AG08396 (cell line): ENCODE data around the gene ZBTB7C.

ENCODE experiments used
- DNase-seq: peaks from one replicate; pipeline ENCODE4 v3.0.0; 2012; ENCODE audit warnings: low spot score, mixed read lengths

ZBTB7C gene

DNA sequence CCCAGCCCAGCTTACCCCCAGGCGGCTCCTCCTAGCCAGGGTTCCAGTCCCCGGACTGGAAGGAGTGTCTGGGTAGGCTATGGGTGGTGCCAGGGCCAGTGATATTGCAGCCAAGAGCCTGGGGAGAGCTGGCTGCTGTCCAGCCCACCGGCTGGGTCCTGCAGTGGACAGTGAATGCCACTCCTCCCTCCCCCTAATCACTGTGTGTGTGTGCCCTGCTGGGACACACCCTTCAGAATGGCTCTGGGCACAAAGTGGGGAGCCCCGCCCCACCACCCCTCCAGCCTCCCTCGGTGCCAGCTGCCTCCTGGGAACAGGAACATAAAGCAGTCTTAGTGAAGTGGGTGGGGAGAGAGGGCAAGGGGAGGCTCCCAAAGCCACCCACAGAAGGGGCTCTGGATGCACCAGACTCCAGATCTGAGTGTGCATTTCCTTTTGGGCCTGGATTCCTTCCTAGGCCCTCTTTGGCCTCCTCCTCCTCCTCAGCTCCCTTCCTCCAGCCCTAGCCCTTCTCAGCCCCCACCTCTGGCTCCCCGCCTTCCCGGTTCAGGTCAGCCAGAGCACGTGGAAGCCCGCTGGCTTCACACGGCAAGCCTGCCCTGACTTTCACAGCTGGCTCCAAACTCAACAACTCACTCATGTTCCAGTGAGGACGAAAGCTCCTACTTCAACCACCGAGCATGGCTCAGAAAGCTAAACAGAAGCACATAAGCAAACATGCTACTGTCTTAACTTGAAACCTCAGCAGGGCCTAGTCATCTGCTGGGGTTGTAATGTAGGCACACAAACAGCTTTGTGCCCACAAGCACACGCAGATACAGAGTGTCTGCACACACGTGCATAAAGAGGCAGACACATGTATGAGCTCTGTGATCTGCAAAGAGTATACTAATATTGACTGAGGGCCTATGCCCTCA is 269.5 kb downstream of the ZBTB7C start:
- DNase-seq = no peak

DNA sequence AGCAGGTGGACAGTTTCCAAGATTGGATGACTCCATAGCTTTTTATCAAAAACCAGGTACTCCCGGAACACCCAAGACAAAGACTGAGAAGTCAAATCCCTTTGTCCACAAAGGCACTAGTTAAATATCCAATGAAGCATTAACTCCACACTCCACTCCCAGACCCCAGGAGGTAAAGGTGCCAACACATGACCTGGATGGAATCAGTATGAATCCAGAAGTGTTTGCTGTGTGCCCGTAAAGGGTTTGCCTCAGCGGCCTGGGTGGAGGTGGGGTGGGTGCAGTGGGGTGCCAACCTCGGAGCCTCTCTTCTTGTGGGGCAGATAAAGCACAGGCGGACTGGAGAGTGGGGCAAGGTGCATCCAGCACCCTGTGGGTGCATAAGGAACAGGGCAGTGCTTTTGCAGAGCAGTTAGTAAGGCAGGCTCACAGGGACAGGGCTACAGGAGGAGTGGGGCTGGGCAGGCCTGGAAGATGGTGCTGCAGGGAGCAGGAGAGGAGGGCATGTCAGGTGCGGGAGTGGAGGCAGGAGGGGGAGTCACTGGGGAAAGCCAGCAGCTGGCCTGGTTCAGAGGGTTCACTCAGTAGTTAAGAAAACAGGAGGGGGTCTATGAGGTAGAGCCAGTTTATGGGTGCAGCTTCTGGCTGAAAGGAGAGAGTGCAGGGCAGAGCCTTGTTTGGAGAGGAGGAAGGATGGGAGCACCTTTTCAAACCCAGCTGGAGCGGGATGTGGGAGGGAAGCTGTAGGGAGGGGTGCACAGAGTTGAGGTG is 270.3 kb downstream of the ZBTB7C start:
- no peak for DNase-seq

DNA sequence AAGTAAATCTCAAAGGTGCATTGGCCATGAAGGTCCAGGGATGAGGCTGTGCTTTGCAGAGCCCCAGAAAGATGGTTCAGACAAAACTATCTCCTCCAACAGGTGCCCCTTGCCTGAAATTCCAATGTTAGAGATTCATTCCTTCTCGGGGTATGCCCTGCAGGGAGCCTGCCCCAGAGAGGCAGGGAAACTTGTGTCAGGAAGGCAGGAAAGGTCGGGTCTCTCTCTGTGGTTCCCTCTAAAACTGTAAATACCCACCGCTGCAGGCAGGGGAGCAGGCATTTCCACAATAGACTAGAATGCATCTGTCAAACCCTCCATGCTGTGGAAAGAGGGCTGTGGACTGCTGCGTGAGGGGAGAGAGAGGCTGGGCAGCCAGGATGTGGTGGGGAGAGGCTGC is 271.0 kb downstream of the ZBTB7C start:
- no peak for DNase-seq

DNA sequence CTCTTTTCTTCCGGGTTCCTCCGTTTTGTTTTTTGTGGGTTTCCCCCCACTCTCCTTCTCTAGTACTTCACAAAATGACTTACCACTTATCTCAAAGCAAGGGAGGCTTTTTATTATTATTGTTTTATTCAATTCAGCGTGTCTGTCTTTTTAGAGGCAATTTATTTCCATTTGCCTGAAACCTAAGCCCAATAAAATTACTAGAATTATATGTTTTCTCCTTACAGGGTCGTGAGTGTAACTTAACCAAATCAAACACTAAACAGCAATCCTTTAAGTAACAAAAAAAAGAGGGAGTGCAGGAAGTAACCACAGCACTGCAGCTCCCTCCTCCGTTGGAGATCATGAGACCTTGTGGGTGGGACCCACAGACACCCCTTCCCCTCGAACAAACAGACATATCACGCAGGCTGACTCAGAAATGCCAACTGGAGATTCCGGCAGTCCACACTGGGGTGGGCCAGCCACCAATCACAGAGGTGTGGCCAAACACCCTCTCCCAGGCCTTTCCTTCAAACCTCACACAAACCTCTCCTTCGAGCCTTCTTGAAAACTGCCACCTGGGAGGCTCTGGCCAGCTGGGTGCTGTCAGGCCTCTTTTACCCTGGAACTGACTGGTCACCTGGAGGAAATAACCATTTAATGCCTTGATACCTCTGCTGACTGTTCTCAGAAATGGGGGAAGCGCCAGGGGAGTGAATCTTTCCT is 271.7 kb downstream of the ZBTB7C start:
- DNase-seq = no peak

DNA sequence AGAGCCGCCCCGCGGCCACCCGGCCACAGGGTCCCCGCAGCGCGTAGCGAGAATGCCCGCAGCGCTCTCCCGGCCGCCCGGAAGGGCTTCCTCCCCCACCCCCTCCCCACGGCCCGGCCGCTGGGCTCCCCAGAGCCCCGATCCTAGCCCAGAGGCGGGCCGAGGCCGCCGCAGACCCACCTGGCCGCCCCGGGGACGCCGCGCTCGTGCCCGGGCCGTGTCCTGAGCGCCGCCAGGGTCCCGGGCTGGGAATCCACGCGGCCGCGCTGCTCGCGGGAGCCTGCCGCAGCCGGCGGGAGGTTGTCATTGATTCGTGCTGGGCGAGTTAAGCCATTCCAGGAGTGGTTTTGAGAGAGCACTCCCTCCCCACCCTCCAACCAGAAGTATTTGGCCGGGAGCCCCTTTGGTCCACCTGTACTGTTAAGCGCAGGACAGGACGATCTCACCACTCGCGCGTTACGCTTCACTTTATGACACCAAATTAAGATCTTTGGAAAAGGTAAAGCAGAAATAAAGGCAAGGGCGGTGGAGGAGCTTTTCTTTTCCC is 272.3 kb downstream of the ZBTB7C start:
- DNase-seq = no peak

DNA sequence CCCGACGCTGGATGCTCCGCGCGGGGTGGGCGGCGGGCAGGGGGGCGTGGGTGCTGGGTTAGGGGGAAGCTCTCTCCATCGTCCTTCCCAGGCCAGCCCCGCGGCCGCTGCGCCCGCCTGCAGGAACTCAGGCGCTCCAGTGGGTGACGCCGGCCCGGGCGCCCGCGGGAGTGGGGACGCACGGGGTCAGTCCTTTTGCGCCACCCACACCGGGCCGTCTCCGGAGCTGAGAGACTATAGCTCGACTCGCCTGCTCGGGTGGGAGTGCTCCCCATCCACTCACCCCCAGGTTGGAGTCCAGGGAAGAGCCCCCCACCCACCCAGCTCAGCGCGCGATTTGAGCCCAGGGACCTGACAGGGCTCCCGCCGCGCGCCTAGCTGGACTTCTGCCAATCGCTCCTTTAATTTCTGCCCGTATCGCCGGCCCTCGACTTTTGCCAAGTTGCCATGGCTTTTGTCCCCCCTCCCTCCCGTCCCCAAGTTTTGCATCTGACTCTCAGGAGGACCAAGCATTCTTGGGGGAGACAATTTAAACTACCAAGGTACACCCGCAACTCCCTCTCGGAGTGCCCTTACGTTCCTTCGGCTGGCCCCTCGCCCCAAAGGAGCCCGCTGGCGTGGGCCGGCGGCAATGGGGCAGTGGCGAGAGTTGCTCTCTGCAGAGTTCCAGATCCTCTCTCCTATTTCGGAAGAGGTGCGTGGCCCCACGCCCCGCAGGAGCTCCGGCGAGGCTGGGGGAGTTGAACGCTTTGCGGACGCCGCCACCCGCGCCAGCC is 272.9 kb downstream of the ZBTB7C start:
- peak; percentile 34 for DNase-seq

DNA sequence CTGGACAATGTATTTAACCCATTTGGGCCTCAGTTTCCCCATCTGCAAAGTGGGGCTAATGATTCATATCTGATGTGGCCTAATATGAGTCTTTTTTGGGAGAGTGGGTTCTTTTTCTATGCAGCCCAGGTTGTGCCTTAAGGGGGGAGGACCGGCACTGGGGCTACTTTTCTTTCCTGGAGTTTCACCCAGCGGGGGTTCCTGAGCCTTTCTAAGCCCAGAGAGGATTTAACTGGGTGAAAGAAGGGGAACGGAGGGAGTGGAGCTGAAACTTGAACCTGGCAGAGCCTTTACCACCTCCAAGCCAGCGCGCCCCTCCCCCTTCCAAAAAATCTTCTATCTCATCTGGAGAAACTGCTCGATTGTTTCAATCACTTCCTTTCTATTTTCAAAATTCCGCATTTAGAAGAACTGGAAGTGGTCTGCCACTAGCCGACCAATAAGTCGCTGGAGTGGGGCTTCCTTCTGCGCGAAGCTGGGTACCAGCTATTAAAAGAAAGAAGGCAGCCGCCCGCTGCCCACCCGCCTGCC is 273.7 kb downstream of the ZBTB7C start:
- no peak for DNase-seq

DNA sequence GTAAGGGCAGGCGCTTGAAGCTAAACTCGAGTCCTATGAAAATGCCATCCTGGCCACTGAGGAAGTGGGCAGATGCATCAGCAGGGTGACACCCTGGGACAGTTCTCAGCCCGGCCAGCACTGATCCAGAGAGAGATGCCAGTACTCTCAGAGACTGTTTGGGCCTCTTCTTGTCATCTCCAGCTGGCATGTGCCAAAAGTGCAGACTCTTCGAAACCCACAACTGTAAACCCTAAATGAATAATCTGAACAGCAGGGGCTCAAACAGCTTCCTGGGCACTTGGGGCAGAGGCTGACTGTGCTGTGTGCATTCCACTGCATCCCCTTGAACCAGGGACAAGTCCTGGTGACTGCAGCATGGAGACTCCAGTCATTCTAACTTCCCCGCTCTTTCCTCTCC is 274.6 kb downstream of the ZBTB7C start:
- DNase-seq = no peak

DNA sequence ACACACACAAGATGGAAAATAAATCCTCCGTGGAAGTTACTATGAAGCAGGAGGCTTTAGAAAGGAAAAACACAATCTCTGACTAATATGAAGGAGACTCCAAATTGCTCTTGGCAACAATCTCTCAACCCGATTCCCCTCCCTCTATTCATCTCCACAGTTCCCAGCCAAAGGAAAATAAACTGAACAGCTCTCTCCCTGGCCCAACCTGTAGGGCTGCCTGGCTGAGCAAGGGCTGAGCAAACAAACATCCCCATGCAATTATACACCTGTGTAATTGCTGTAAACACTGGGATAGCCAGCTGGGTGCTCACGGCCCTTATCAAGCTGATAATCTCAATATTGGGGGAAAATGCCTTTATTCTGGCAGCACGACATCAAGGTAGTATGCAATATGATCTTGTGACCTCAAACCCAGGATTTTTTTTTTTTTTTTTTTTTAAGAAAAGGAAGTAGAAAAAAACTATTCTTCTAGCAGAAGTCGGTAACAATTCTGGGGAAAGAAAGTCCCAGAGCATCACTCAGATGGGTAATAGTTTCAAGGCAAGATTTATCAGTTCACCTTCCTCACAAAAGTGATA is 275.4 kb downstream of the ZBTB7C start:
- no peak for DNase-seq

DNA sequence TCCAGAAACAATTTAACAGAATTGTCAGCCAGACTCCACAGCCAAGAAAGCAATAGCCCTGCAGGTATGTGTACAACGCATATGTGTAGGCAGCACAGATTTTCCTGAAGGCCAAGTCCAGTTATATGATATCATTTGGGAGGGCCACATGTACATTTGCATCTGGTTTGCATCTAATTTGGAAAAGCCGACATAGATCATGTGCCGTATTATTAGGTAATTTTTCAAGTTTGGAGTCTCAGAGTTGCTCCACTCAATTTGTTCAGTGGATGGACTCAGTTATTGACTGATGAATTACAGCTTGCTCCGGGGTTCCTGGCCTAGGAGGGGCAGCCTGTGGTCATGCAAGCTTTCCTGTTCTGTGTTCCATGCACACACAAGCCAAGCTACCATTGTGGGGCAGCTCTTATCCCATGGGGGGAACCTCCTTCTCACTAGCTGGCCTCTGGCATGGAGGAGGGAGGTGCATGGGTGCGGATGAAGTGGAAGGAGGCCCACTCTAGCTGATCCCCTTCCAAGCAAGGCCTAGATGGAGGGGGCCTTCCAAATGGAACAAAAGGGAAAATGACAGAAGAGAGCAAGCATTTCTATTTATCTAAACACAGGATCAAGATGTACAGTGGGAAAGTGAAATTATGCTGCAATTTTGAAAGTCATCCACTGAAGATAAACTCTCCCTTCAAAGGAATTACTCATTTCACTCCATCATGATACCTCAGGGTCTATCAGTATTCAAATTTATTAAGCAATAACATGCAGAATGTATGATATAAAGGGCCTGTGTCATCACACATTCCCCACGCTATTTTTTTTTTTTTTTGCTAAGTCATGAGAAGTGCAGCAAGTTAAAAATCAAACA is 276.2 kb downstream of the ZBTB7C start:
- DNase-seq = no peak

DNA sequence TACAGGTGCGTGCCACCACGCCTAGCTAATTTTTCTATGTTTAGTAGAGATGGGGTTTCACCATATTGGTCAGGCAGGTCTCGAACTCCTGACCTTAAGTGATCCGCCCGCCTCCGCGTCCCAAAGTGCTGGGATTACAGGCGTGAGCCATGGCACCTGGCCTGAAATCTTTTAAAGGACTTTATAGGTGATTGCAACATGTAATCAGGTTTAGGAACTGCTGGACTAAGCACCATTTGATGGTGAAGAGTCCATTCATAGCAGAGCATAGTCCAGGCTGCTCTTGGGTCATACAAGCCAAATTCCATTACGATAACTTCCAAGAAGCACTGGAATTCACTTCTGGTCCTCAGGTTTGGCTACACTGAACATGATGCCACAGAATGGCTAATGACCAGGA is 278.1 kb downstream of the ZBTB7C start:
- no peak for DNase-seq

DNA sequence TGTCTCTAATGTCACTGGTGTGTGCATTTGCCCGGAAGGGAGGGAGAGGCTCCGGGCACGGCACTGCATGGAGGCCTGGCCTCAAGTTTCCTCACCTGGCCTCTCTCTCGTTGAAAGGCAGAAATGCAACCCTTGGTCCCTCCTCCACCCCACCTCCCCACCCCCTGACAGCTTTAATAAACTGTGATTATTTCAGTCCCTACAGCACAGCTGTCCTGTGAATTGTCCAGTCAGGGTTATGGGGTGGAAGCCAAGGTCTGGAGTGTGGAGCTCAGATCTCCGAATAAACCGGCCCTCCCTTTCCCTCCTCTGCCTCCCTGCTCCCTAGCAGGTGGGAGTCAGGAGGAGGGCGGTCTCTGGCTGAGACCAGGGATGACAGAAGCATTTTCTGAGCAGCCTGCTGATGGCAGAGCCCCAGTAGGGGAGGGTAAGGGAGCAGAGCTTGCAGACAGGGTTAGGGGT is 279.5 kb downstream of the ZBTB7C start:
- no peak for DNase-seq

DNA sequence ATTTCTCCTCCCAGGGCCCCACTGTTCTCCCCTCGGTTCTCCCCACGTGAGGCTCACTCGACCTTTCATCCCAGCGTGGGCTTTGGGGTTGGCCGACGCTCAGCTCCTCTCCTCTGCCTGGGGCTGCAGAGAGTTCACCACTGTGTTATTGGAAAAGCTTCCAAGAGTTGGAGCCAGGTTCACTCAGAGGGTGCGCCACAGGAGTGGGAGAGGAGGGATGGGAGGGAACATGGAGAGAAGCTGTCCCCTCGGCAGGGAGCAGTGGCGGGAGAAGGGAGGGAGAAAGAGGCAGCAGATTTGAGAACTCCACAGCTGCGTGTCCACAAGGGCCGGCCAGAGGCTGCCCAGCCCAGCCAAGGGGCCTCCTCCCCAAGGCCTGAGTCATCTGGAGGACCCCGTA is 281.6 kb downstream of the ZBTB7C start:
- no peak for DNase-seq

DNA sequence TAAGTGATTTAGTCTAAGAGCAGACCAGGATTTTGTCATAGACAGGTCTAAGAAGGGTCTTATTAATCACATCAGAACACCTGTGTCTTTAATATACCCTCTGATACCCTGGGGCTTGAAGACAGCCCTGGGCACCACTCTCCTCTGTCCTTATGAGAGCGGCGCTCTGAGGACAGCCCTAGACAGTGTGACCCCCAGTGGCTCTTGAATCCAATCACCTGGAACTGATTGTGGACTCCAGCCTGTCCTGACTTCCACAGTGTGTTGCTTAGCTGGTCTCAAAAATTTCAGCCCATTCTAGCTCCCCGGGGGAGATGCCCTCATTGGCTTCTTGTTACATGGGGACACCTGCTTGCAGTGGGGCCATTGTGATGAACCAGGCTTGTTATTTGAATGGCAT is 282.9 kb downstream of the ZBTB7C start:
- DNase-seq = no peak

DNA sequence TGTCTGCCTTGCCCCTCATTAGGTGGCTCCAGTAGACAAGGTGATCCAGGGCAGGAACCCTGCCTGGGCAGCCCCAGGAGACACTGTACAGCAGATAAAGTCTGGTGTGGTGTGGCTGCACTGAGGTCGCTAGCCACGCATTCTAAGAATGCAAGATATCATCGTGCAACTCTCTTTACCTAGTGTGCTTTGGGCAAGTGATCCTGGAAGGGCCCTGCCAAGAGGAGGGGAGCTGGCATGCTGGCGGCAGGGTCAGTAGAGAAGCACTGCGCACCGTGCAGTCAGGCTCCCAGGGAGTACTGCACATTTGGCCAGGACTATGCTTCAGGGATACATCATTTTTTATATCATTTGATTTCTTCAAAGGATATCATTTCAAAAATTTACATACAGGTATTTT is 283.5 kb downstream of the ZBTB7C start:
- no peak for DNase-seq

DNA sequence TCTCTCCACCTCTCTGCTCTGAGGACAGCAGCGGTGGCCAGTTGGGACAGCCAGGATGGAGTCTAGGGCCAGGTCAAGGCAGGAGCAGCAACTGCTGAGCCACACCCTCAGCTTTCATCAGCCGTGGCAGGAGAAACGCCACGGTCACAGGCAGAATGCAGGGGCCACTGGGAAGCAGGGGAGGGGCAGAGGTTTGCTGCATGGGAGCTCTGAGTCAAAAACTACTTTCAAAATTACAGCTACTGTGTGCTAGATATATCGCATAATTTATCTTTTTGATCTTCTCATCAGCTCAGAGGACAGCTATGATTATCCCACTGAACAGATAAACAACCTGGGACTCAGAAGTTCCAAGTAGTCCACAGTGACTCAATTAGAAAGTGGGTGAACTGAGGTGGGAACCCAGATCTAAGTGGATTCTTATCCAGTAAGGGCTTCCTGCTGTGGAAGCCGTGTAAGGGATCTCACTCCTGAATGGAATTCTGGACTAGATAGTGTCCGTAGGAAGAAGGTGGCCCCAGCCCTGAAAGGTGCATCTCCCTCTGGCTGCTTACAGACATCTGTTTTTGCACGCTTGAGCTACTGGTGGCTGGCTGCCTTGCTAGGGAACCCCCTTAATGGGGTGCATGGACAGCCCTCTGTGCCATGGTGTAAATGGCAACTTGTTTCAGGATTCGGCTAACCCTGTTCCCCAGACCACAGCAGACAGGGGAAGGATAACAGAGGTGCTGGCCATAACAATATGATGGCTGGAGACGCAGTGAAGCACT is 284.1 kb downstream of the ZBTB7C start:
- no peak for DNase-seq

DNA sequence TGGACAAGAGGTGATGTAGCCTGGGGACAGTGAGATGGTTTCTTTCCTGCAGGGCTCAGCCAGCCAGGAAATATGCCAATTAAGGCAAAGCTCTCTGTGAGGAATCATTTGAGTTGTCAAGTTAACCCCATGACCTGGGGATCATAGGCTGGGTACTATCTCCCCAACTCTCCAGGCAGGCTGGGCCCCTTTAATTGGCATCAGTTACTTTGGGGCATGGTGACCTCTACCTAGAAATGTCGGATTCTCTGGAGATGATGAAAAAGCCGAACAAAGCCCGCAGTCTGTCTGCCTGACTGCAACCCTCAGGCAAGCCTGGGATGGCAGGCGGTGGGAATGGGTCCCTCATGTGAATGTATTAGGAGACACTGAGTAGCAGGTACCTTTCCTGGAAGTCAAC is 285.2 kb downstream of the ZBTB7C start:
- no peak for DNase-seq

DNA sequence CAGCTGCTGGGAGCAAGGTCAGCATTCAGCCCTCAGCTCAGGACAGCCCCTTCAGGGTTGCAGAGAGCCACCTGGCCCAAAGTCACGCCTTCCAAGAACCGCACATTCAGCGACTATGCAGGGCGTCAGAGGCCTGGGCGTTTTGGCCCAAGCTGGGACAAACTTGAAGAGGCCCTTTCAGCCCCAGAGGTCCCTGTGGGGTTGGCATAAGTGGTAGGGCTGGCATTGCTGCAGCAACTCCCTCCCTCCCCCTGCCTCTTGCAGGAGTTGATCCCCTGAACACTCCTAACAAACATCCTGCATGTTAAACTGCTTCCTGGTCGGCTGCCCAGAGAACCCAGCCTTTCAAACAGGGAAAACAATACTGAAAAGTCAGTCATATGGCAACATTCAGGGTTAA is 285.9 kb downstream of the ZBTB7C start:
- DNase-seq = no peak

DNA sequence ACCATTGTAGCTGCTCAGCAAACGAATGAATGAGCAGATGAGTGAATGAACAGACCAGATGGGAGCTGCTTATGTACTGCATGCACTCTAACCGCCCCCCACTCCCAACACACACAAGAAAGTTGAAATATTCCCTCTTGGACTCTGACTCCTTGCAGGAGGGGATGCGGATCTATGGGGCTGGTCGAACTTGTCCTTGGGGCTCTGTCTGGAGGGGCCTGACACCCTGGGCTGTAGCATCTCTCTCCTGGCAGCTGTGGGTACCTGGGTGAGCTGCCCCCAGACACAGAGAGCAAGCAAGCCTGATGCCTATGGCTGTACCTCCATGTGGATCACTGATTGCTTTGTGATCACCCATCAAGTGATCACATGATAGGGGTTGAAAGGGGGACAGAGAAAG is 286.4 kb downstream of the ZBTB7C start:
- DNase-seq = no peak
